Measurements from ENCODE around the gene CIB1.
A peak's percentile ranks its signal among the peaks of the same experiment; 100 is the strongest.
"Not testable (repeated sequence)": the region's sequence is repeated elsewhere in the genome, so short reads cannot be mapped to it uniquely, and the experiment has no call there.

The CIB1 gene

DNA sequence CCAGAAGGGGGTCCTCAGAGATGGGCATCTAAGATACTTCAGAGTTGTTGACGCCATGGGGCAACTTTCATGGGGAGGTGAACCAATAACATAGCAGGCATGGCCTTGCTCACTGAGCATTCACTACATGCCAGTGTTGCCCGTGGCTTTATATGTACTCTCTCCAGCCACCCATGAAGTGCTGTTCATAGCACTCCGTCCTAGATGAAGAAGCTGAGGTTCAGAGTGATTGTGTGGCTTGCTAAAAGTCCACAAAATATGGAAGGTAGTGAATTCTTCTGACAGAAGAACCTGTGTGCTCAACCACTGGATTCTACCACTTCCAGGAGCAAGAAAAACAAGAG lies 42.4 kb downstream of the CIB1 start:
- no peak for DNase-seq (ENCODE audit: extremely low read depth, insufficient read length)
- H3K27me3 ChIP-seq (replicated peaks; ENCODE audit: control insufficient read depth, insufficient read depth, low read length): no peaks in the 10 kb centered on the region
- H3K4me3 ChIP-seq (replicated peaks; ENCODE audit: low read depth, low read length): no peak overlapping the region
- H3K36me3 ChIP-seq (ENCODE audit: control insufficient read depth, insufficient read depth, low read length): no peaks in the 10 kb centered on the region
- TF ChIP-seq, protein P1, sequence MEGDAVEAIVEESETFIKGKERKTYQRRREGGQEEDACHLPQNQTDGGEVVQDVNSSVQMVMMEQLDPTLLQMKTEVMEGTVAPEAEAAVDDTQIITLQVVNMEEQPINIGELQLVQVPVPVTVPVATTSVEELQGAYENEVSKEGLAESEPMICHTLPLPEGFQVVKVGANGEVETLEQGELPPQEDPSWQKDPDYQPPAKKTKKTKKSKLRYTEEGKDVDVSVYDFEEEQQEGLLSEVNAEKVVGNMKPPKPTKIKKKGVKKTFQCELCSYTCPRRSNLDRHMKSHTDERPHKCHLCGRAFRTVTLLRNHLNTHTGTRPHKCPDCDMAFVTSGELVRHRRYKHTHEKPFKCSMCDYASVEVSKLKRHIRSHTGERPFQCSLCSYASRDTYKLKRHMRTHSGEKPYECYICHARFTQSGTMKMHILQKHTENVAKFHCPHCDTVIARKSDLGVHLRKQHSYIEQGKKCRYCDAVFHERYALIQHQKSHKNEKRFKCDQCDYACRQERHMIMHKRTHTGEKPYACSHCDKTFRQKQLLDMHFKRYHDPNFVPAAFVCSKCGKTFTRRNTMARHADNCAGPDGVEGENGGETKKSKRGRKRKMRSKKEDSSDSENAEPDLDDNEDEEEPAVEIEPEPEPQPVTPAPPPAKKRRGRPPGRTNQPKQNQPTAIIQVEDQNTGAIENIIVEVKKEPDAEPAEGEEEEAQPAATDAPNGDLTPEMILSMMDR (IDR thresholded peaks at IDR 0.05; ENCODE audit: insufficient read depth, low read length, poor library complexity, severe bottlenecking): no peak

GRCh38 chr15:90190606-90191343 lies 43.0 kb downstream of the CIB1 start:
- Histone ChIP-seq H3K4me3 (replicated peaks; ENCODE audit: low read depth, low read length) (no peak overlapping the region), H3K27me3 (replicated peaks; ENCODE audit: control insufficient read depth, insufficient read depth, low read length) (no peaks in the 10 kb centered on the region), H3K36me3 (ENCODE audit: control insufficient read depth, insufficient read depth, low read length) (no peaks in the 10 kb centered on the region)
- DNase-seq (ENCODE audit: extremely low read depth, insufficient read length): peak; percentile 76
- TF ChIP-seq, protein P1 (IDR thresholded peaks at IDR 0.05; ENCODE audit: insufficient read depth, low read length, poor library complexity, severe bottlenecking): no peak

- no peak for DNase-seq (ENCODE audit: extremely low read depth, insufficient read length)
- no peaks in the 10 kb centered on the region for H3K27me3 ChIP-seq (replicated peaks; ENCODE audit: control insufficient read depth, insufficient read depth, low read length)
- TF ChIP-seq, protein P1 (IDR thresholded peaks at IDR 0.05; ENCODE audit: insufficient read depth, low read length, poor library complexity, severe bottlenecking): no peak
- H3K36me3 ChIP-seq (ENCODE audit: control insufficient read depth, insufficient read depth, low read length): no peaks in the 10 kb centered on the region
- H3K4me3 ChIP-seq (replicated peaks; ENCODE audit: low read depth, low read length): no peak overlapping the region
Observed at GRCh38 chr15:90189781-90190467, 43.8 kb downstream of the CIB1 start.

- DNase-seq (ENCODE audit: extremely low read depth, insufficient read length): no peak
- Histone ChIP-seq H3K27me3 (replicated peaks; ENCODE audit: control insufficient read depth, insufficient read depth, low read length) (no peaks in the 10 kb centered on the region), H3K36me3 (ENCODE audit: control insufficient read depth, insufficient read depth, low read length) (no peaks in the 10 kb centered on the region), H3K4me3 (replicated peaks; ENCODE audit: low read depth, low read length) (no peak overlapping the region)
- TF ChIP-seq, protein P1 (IDR thresholded peaks at IDR 0.05; ENCODE audit: insufficient read depth, low read length, poor library complexity, severe bottlenecking): no peak
Observed at GRCh38 chr15:90188914-90189748, 44.6 kb downstream of the CIB1 start.

- DNase-seq (ENCODE audit: extremely low read depth, insufficient read length); H3K27me3 ChIP-seq (replicated peaks; ENCODE audit: control insufficient read depth, insufficient read depth, low read length); H3K4me3 ChIP-seq (replicated peaks; ENCODE audit: low read depth, low read length); H3K36me3 ChIP-seq (ENCODE audit: control insufficient read depth, insufficient read depth, low read length): not testable (repeated sequence)
Observed at GRCh38 chr15:90188065-90188464, 45.7 kb downstream of the CIB1 start.
